GM18951 (cell line): ENCODE measurements around the gene MUC6.

Experiments
- POLR2A ChIP-seq: IDR thresholded peaks from 4 replicates; pipeline ENCODE4 v1.6.1; 2011; ENCODE audit warnings: mild to moderate bottlenecking; ENCODE audit not compliant: insufficient read length, insufficient read depth; ENCODE audit errors: extremely low read depth
- in situ Hi-C: fragments of 300-500 bp; cut with MboI; formaldehyde crosslinking; loops from one replicate; pipeline ENCODE4 v1.12.0; 2022; ENCODE audit warnings: low sequenced_read_pairs, mixed read lengths, inconsistent platforms; ENCODE audit not compliant: unreplicated experiment

MUC6 gene

DNA sequence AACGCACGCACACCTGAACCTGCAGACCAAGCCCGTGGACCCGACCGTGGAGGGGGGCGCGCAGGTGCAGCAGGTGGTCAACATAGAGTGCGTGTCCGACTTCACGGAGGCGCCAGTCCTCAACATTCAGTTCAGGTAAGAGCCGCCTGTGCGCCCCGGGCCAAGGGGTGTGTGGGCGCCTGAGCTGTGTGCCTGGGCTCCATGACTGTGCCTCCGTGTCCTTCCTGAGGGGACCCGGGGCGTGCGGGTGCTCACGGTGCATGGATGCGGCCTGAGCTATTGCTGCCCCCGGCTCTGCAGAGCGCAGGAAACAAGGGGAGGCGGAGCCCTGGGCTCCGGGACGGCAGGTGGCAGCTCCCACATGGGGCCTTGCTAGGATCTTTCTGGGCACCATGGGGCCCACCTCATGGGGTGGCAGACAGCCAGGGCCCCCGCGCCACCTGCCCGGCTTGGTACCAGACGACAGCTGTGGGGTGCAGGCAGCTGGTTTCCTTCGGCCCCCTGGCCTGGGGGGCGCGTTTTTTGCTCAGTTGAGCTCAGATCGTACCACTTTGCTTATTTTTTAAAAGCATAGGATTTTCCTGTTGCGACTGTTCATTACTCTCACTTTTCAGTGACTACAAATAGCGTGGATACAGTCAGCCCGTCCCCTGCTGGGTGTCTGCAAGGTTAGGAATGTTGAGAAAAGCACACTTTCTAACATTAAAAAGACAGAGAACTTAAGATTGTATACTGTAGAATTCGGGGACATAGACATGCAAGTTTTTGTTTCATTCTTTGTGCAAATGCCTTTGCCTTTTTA is 28.3 kb downstream of the MUC6 start:
- no peak for TF ChIP-seq POLR2A
- in situ Hi-C loops: no loop called here

DNA sequence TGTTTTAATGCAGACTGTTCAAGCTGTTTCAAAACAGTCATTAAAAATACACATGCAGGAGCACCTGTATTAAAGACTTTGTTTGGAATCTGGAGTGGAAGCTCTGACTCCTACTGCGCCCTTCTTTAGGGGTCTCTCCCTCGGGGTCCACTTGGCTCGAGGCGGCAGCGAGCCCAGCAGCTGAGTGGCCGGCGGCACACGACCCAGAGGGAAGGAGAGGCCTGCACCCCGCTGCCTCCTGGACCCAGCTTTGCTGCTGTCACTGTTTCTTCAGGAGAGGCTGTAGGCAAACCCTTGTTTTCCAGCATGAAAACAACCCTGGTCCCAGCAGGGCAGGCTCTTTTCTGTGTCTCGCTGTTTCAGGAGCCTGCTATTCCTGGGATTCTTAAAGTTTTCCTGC is 29.2 kb downstream of the MUC6 start:
- no peak for TF ChIP-seq POLR2A
- in situ Hi-C loops: no loop called here

DNA sequence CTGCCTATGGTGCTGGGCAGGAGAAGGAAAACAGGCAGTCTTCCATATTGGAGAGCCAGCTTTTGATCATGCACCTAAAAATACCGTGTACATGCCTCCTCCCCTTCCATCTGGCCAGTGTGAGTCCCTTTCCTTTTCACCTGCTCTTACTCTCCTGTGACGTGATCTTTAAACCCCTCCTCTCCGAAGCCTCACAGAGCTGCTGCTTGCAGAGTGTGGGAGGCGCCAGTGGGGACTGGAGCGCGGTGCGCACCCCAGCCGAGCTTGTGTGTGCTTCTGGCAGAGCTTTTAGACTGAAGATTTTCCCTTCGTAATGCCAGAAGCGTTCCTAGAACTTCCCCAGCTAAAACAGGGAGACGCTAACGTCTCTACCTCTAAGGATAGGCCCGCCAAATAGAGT is 29.8 kb downstream of the MUC6 start:
- in situ Hi-C loops: no loop called here
- TF ChIP-seq POLR2A: no peak

DNA sequence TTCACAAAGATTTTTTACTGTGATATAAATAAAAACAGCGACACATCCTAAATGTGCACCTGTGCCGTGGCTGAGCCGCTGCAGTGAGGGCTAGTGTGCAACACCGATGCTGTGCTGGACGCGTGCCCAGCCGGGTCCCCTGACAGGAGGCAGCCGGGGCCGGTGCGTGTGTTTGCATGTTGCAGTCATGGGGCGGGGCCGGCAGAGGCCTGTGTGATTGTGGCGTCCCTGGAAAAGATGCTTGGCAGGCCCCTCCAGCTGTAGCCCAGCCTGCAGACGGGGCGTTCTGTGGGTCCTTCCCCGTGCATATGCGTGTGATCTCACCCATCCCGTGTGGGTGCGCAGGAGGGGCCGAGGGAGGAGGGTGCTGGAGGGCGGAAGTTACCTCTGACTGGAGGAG is 30.6 kb downstream of the MUC6 start:
- in situ Hi-C loops: no loop called here
- no peak for TF ChIP-seq POLR2A

DNA sequence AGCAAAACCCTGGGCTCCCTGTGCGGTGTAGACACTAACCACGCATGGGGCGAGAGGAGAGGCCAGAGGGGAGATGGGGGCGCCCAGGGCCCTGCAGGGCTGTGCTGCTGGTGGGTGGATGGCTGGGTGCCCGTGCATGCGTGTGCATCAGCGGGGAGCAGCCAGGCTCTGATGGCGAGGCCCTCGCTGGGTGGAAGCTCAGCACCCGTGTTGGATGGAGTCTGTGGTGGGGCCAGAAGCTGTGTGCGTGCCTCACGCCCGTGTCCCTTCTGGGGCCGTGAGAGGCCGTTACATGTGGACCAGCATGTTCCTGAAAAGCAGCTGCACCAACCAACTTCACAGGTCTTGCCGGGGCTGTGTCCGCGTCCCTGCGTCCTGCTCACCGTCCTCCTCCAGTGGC is 33.4 kb downstream of the MUC6 start:
- in situ Hi-C loops: no loop called here
- no peak for TF ChIP-seq POLR2A

DNA sequence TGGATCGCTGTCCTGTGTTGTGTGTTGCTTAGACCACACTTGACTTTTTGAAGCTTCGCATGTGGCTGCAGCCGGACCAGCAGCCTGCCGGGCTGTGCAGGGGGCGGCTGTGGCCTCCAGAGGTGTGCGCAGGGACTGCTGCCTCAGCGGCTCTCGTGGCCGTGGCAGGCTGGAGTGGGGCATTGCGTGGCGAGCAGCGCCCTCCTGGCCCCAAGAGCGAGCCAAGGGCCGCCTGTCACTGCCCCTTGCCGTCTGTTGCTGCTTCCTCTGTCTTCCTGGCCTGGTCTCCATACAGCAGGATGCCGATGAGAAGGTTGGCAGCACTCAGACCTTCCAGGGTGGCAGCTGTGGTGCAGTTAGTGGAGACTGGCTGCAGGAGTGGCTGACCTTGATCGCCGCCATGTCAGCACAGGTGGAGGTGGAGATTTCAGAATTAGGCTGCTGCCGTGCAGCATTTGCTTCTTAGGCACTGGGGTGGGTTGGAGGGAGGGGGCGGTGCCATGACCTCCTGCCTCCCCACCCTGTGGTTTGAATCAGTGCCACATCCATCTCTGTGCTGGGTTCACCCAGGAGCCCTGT is 34.0 kb downstream of the MUC6 start:
- TF ChIP-seq POLR2A: no peak
- in situ Hi-C loops: no loop called here

DNA sequence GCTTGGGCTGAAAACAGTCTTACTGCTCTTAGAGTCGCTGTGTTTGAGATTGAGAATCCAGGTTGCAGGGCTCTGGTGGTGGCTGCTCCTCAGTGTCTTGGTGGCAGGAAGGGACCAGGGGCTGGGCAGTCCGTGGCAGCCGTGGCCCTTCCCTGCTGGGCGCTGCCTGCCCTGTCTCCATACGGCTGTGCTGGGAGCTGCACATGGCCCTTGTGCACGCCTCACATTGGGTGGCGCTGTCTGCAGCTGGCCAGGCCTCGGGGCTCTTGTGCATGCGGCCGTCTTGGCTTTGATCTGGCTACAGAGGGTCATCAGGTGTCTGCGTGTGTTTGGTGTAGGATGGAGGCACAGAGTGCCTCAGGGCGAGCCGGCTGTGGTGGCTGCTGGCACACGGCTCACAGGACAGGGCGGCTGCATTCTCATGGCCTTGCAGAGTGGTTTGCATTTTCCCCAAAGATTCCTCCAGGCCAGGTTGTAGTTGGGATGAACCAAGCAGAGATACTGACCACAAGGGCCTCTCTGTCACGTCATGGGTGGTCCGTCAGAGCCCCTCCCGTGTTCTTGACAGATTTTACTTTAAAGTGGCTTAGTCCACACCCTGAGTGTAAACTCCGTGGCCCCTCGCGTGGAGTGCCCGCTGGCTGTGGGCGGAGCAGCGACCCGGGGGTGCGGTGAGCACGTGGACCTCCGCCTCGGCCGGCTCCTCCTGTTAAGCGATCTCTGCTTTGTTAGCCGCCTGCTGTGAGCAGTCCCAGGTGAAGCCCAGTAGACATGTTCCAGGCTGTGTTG is 34.7 kb downstream of the MUC6 start:
- in situ Hi-C loops: no loop called here
- no peak for TF ChIP-seq POLR2A

DNA sequence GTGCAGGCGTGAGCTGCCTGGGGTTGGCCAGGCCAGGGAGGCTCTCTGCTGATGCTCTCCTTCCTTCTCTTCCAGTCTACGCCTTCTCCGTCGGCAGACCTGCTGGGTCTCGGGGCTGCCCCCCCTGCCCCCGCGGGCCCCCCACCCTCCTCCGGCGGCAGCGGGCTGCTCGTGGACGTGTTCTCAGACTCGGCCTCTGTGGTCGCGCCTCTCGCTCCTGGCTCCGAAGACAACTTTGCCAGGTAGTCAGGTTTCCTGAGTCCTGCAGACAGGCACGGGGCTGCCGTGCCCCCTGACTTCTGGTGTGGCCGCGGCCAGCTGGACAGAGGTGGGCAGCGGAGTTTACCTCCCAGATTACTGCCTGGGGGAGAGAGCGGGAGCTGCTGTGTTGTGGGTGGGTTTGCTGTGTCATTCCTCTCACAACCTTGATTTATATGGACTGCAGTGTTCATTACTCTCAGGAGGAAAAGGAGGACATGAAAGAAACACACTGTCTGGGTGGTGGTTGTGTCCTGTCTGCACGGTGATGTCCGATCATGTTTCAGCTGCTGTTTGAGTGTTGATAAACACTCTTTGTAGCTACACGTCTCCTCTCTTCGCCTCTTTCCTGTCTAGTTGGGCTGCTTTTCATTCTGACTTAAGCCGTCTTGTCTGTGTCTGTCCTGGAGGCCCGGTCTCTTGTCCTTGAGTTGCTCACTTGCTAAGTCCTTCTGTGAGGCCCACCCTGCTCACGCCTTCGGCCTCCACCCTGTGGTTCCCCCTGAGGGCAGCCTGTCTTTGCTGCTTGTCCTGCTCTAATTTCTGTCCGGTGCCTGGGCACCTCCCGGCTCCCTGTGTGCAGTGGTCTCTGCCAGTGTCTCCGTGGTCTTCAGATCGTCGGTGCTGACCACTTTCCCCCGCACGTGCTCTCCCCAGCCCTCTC is 35.9 kb downstream of the MUC6 start:
- TF ChIP-seq POLR2A: no peak
- in situ Hi-C loops: no loop called here

DNA sequence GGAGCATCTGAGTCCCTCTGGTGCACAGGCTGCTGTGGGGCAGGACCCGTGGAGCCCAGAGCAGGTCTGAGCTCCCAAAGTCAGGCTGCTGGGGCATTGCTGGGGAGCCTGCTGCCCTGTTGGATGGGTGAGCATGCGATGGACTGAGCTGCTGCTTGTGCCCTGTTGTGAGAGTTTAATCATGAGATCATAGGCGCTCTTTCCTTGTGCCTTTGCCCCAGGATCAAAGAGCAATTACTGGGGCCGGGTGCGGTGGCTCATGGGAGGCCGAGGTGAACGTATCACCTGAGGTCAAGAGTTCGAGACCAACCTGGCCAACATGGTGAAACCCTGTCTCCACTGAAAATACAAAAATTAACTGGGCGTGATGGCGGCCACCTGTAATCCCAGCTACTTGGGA is 37.5 kb downstream of the MUC6 start:
- in situ Hi-C loops: no loop called here
- TF ChIP-seq POLR2A: no peak

DNA sequence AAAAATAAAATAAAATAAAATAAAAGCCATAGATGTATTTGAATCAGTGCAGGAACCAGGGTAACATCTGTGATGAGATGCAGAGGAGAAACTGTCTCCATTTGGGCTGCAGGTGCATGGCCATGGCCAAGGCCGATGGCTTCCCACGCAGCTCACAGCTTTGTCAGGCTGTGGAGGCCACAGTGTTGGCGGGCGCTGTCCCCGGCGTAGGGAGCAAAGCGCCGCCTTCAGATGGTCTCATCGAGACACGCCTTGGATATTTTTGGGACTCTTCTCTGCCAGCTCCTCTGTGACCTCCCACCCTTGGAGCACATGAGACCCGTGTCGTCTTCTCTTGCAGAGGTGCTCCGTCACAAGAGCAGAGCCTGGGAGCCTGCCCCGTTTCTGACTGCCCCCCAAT is 38.6 kb downstream of the MUC6 start:
- no peak for TF ChIP-seq POLR2A
- in situ Hi-C loops: no loop called here

DNA sequence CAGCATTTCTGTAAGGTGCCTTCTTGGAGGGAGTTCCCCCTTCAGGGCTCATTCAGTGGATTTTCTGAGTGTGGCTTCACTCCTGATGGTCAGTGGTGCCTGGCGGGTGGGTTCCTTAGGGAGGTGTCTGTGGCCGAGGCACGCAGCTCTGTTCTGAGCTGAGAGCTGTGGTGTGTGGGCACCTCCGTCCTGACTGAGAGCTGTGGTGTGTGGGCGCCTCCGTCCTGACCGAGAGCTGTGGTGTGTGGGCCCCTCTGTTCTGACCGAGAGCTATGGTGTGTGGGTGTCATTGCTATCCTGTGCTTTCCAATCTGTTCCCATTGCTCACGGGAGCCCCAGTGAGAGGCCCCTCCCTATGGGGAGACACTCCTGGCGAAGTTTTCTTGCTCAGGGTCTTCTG is 39.8 kb downstream of the MUC6 start:
- no peak for TF ChIP-seq POLR2A
- in situ Hi-C loops: no loop called here

DNA sequence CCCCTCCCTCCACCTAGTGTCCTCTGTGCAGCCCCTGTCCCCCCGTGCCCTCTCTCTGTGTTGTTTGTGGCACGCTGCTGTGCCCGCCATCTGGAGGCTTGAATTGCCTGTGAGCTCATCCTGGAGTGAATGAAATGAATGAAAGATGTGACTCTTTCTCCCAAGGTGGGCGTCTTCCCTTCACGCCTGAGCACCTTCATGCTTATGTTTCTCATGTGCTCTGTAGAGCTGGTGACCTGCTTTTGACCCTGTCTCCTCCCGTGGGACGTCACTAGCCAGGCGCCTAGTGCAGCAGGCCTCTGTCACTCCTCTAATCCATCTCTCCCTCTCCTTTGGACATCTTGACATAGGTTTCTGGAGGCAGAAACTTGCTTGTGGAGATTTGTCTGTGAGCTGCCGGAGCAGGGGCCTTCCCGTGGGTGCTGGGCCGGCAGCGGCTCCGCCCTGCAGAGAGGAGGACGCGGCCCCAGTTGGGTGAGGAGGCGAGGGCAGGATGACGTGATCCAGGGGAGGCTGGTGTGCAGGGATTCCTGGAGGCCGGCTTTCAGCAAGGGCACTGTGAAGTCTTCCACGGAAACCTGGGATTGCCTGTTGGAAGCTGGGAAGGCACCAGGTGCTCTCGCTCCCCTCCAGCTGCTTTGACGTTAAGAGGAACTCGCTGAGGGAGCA is 40.6 kb downstream of the MUC6 start:
- TF ChIP-seq POLR2A: no peak
- in situ Hi-C loops: no loop called here
